ENCODE measurements around the gene PKNOX2. TPM values are rescaled to one million over a fixed set of nuclear protein-coding genes. Genes with fewer than 3 reads are reported as not detected.

The PKNOX2 gene
- polyA plus RNA-seq, 4 donors, result 12.0 to 24.9 (median 13.1) TPM

- peak in 2 of 4 donors; percentile 36 to 55 for DNase-seq (ENCODE audit: low read depth in 4 of 4, low spot score in 3 of 4)
Measured at GRCh38 chr11:125304136-125304535, 139.6 kb downstream of the PKNOX2 start.

DNA sequence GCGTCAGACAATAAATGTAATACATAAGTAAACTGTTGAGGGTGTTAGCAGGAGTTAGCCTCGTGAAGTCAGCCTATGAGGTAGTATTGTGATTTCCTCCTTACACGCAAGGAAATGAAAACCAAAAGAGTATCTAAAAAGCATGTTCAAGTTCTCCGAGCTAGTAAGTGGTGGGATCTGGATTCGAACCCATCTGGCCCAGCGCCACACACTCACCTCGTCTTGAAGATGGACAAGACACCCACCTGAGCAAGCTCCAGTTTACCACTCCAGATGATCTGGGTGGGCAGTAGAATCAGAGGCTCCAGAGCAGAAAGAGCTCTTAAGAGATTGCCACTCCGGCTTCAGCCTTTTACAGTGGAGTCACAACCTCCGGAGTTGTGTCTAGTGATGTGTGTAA lies 140.3 kb downstream of the PKNOX2 start:
- no peak for DNase-seq (ENCODE audit: low read depth in 4 of 4, low spot score in 3 of 4)

DNA sequence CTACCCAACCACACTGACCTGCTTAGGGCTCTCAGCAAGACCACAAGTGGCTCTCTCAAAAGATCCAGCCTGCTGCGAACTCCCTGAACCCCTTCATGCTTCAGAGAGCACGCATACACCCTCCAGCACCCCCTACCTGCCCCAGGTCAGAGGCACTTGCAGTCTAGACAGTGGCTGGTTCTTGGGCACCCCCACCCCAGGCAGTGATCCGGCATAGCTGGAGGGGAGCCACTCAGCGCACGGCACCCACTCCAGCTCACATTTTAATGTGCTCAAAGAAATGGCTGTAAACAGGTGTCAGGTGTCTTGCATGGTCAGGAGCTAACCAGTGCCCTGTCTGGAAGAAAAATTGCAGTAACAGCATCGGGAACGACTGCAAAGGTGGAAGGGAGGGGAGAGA lies 140.8 kb downstream of the PKNOX2 start:
- DNase-seq (ENCODE audit: low read depth in 4 of 4, low spot score in 3 of 4), result no peak

DNA sequence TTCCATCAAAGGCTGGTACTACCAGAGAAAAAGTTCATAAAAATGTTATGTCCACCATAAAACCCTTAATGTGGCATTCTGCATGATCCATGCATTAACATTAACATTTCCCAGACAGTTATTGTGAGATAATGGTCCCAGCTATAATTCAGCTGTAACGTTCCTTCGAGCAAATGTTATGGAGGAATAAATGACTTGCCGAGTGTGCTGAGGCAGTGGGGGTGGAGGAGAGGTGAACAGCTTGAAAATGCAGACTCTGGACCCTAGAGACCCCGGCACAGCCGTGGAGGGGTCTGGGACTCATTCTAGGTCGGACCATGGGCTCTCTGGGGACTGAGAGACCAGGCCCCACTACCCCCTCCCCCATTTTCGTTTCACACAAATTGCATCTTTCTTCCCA lies 141.9 kb downstream of the PKNOX2 start:
- no peak for DNase-seq (ENCODE audit: low read depth in 4 of 4, low spot score in 3 of 4)

DNA sequence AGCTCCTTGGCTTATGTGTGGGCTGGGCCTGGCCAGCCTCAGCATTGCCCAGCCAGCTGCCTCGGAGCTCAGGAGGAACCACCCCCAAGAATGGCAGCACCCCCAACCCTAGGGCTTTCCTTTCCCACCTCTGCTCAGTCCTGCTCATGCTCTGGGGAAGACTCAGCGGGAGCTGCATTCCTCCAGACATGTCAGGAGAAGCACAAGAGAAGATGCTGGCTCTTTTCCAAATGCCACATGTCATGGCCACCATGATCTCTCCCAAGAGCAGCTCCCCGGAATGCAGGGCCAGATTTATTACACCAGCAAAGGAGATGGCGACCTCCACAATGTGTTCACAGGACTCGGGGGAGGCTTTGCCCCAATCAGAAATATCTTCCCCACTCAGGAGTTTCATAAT lies 143.7 kb downstream of the PKNOX2 start:
- no peak for DNase-seq (ENCODE audit: low read depth in 4 of 4, low spot score in 3 of 4)

GRCh38 chr11:125312391-125312790 lies 147.8 kb downstream of the PKNOX2 start:
- DNase-seq (ENCODE audit: low read depth in 4 of 4, low spot score in 3 of 4), result no peak

- no peak for DNase-seq (ENCODE audit: low read depth in 4 of 4, low spot score in 3 of 4)
Measured at GRCh38 chr11:125312812-125313211, 148.3 kb downstream of the PKNOX2 start.

DNA sequence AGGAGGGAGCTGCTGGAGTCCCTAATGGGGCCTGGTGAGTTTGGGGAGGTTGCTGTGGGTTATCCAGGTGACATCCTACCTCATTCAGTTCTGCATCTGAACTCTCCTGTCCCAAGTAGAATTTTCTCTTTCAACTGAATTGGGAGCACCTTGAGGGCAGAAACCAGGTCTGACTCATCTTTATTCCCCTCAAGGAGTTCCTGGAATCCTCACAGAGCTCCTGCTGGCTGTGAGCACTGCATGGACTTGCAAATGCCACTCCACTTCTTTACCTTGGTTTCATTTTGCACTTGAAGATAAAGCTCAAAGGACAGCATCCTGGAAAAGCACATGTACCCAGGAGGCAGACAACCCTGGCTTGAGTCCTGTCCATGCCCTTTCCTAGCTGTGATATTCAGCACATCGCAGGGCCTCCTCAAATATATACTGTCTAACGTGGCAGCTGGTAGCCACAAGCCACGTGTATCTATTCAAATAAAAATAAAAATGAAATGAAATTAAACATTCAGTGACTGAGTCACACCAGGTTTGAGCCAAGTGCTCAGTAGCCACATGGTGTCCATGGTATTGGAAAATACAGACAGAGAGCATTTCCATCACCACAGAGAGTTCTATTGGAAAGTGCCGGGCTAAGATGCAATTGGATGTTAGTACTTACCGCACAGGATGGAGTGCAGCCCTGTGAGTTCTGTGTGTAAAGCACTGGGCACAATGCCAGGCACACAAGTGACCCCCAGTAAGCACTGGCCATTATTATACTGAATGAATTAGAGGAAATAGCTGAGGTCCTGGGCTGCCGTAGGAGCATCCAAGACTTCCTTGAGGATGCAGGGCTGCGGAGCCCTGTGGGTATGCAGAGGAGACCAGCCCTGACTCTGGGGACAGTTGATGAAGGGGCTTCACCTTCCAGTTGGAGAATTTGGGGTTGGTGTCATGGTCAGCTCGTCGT lies 149.0 kb downstream of the PKNOX2 start:
- DNase-seq (ENCODE audit: low read depth in 4 of 4, low spot score in 3 of 4), result no peak

- no peak for DNase-seq (ENCODE audit: low read depth in 4 of 4, low spot score in 3 of 4)
Measured at GRCh38 chr11:125314276-125315078, 149.9 kb downstream of the PKNOX2 start.

DNA sequence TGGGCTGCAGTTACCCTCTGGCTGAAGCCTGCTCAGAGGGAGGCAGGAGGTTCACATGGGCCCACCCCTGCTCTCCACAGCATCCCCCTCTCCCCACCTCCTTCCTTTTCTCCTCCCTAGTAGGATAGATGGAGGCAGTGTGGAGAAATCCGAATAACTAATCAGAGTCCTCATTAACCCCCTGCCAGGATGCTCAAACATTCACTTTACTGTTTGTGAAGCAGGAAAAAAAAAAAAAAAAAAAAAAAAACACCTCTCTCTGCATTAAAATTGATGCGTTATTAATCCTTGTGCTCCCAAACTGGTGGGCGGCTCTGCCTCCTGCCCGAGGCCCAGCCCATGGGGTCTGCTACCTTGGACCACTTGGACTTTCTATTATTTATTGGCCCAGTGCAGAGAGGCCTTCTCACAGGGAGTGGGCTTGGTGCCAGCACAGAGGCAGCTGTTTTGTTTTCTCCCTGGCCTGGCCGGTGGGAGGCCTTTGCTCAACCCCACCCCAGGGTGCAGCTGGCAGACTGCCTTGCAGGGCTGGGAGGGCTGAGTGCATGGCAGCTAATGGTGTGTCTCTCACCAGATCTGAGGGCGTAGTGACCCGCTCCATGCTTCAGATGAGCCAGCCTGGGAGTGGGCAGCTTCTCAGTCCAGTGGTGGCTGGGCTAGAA lies 150.7 kb downstream of the PKNOX2 start:
- DNase-seq (ENCODE audit: low read depth in 4 of 4, low spot score in 3 of 4), result no peak

GRCh38 chr11:125317416-125317815 lies 152.9 kb downstream of the PKNOX2 start:
- no peak for DNase-seq (ENCODE audit: low read depth in 4 of 4, low spot score in 3 of 4)

GRCh38 chr11:125319649-125320048 lies 155.1 kb downstream of the PKNOX2 start:
- DNase-seq (ENCODE audit: low read depth in 4 of 4, low spot score in 3 of 4), result no peak

GRCh38 chr11:125320347-125321076 lies 156.0 kb downstream of the PKNOX2 start:
- DNase-seq (ENCODE audit: low read depth in 4 of 4, low spot score in 3 of 4), result no peak

- DNase-seq (ENCODE audit: low read depth in 4 of 4, low spot score in 3 of 4), result no peak
Measured at GRCh38 chr11:125322289-125322688, 157.7 kb downstream of the PKNOX2 start.

GRCh38 chr11:125325196-125325595 lies 160.6 kb downstream of the PKNOX2 start:
- no peak for DNase-seq (ENCODE audit: low read depth in 4 of 4, low spot score in 3 of 4)

- no peak for DNase-seq (ENCODE audit: low read depth in 4 of 4, low spot score in 3 of 4)
Measured at GRCh38 chr11:125326126-125326525, 161.6 kb downstream of the PKNOX2 start.

DNA sequence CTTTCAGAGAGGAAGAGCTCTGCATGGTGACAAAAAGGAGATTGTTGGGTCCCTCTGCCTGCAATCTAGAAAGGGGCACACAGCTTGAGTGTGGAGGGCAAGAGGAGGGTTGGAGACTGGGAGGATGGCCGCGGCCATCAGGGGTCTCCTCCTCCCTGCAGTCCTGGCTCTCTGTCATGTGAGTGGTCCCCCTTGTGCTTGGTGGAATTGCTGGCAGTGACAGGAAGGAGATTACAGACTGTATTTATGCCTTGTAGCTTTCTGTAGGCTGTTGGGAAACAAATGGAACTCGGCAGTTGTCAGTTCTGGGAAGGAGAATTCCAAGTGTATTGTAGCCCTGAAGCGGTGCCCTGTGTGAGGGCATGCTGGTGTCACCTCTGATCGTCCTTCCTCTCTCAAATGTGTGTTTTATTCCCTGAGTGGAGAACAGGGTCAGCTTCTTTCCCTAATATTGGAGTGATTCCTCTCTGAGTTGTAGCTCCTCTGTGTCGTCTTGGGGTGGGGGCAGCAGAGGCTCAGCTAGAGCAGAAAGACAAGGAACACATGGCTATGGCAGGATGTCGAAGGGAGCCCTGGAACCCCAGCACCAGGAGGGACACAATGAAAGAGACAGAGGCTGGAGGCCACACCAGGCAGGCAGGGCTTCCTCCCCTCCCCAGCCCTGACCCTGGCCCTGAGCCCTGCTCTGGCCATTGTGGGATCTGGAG lies 163.1 kb downstream of the PKNOX2 start:
- DNase-seq (ENCODE audit: low read depth in 4 of 4, low spot score in 3 of 4), result no peak

- no peak for DNase-seq (ENCODE audit: low read depth in 4 of 4, low spot score in 3 of 4)
Measured at GRCh38 chr11:125328225-125328580, 163.7 kb downstream of the PKNOX2 start.

DNA sequence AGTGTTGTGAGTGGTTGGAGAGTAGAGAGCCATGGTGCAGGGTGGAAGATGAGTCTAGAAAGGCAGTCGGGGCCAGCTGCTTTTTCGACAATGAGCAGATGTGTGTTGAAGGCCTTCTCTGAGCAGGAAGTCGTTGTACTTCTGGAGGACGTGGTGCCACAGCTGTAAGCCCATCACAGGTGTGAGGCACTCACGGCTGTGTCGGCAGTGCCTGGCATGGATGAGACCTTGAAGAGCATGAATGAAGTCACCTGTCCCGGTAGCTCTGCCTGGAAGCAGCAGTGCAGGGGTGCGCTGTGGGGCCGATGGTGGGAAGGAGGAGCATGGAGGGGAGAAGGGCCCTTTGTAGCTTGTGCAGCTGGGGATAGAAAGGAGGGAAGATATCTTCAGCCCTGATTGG lies 165.2 kb downstream of the PKNOX2 start:
- no peak for DNase-seq (ENCODE audit: low read depth in 4 of 4, low spot score in 3 of 4)
